Stimulated activated CD8-positive, alpha-beta memory T cell treated with anti-CD3 and anti-CD28 coated beads, Interleukin-4, amount 100 ng/mL, for 24 hours (primary cell): ENCODE results near the gene EYA3.

Experiments used
- DNase-seq: peaks from one replicate; pipeline ENCODE4 v3.0.0-alpha.2; 2020; ENCODE audit warnings: low read depth

The EYA3 gene

DNA sequence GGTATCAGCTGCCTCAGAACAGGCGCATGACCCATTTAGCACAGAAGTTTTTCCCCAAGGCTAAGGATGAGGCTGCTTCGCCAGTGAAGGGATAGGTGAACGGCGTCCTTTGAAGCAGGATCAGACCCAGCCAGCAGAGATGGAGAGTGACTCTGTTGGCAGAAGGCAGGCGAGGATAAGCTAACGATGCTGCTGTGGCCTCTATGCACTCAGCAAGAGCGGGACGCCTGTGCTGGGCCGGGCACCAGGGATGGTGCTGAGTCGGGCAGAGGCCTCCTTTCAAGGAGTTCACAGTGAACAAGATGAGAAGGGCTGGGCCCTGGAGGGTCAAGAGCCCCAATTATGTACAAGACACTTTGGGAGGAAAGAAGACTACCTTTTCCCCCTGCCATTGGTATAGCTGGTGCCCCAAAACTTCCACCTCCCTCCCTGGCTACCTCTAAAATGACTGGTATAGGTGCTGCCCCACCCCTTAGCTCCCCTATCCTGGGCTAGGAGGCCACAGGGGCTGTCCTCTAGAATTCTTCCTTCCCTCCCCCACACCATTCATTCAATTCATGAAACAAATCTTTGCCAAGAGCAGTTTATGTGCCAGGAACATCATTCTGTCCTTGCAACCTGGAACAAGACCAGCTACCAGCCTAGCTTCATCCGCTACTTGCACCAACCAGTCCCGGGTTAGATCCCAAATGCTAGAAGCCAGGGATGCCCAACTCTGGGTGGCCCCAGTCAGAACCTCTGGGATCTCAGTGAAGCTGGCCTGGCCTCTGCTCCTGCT, 121.1 kb downstream of the EYA3 start:
- DNase-seq, result no peak

DNA sequence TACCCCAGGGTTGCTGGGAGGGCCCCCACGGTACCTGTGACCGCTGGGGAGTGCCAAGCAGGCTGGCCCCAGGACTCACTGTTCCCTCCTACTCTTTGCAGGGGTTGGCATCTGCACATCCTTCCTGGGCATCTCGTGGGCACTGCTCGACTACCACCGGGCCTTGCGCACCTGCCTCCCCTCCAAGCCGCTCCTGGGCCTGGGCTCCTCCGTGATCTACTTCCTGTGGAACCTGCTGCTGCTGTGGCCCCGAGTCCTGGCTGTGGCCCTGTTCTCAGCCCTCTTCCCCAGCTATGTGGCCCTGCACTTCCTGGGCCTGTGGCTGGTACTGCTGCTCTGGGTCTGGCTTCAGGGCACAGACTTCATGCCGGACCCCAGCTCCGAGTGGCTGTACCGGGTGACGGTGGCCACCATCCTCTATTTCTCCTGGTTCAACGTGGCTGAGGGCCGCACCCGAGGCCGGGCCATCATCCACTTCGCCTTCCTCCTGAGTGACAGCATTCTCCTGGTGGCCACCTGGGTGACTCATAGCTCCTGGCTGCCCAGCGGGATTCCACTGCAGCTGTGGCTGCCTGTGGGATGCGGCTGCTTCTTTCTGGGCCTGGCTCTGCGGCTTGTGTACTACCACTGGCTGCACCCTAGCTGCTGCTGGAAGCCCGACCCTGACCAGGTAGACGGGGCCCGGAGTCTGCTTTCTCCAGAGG, 121.9 kb downstream of the EYA3 start:
- no peak for DNase-seq

GRCh38 chr1:27963393-27963792, 125.0 kb downstream of the EYA3 start:
- DNase-seq, result no peak

DNA sequence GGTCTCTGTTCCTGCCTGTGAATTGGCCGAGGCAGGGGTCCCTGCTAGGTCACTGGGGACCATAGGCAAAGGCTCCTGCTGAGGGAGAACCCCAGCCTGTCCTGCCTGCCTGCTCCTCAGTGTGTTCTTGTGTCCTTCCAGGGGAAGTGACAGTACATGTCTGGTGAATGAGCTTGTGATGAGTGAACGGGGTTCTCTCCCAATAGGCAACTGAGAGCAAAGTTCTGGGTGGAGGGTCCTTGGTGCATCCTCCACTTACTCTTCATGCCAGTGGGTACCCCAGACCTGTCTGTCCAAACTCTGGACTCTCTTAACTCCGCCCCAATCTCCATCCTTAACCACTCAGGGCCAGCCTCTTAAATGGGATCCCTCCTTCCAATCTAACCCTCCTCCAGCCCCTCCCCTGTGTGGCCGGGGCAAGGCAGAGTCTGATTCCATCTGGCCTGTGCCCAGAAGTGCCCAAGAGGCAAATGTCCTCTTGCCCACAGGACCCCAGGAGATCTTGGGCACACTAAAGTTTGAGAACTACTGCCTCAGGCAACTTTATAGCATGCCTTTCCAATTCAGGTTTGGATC, 126.7 kb downstream of the EYA3 start:
- no peak for DNase-seq

GRCh38 chr1:27960762-27961645, 127.4 kb downstream of the EYA3 start:
- DNase-seq, result no peak

GRCh38 chr1:27959792-27960603, 128.4 kb downstream of the EYA3 start, which contains the start of gene XKR8:
XKR8 (plus strand) TSS chr1:27959973; CDS start chr1:27960070, 97 bp downstream.
- DNase-seq, result peak; percentile 78

- no peak for DNase-seq
Observed at GRCh38 chr1:27958513-27958912, 129.9 kb downstream of the EYA3 start.

- DNase-seq, result no peak
Observed at GRCh38 chr1:27957655-27958054, 130.8 kb downstream of the EYA3 start.

DNA sequence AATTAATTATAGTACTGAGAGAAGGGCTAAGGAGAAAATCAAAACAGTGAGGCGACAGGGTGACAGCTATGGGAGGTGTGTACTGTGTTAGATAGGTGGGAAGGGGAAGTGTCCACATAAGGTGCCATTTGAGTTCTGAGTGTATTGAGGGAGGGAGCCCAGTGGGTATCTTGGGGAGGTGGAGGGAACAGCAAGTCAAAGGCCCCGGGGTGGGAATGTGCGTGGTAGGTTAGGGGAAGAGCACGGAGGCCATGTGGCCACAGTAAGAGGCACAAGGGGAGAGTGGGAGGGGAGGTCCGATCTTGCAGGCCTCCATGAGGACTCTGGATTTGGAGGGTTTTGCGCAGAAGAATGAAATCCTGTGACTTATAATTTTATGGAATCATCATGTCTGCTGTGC, 131.6 kb downstream of the EYA3 start:
- no peak for DNase-seq

- DNase-seq, result no peak
Observed at GRCh38 chr1:27955076-27955475, 133.3 kb downstream of the EYA3 start.

DNA sequence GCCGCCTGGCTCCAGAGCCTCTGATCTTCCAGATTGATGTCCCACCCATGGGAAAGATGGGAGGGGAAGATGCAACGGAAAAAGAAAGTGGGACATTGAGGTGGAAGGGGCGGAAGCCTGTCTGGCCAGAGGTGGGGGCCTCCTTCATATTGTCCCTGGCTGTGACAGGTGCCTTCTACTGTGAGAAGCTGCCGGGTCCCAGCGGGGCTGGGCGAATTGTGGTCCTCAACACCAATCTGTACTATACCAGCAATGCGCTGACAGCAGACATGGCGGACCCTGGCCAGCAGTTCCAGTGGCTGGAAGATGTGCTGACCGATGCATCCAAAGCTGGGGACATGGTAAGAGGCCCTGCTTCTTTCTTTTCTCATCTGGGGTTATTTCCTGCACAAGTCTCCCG, 134.2 kb downstream of the EYA3 start:
- DNase-seq, result no peak

- no peak for DNase-seq
Observed at GRCh38 chr1:27952147-27952546, 136.3 kb downstream of the EYA3 start.

DNA sequence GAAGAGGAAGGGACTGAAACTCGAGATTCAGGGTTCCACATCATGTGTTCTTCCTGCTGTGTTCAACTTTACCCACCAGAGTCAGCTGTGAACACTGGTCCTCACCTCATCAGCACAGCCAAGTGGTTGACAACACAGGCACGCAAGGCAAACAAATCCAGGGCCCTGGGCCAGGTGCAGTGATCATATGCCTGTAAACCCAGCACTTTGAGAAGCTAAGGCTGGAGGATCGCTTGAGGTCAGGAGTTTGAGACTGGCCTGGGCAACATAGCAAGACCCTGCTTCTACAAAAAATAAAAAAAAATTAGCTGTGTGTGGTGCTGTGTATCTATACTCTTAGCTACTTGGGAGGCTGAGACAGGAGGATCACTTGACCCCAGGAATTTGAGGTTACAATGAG, 137.0 kb downstream of the EYA3 start:
- no peak for DNase-seq

DNA sequence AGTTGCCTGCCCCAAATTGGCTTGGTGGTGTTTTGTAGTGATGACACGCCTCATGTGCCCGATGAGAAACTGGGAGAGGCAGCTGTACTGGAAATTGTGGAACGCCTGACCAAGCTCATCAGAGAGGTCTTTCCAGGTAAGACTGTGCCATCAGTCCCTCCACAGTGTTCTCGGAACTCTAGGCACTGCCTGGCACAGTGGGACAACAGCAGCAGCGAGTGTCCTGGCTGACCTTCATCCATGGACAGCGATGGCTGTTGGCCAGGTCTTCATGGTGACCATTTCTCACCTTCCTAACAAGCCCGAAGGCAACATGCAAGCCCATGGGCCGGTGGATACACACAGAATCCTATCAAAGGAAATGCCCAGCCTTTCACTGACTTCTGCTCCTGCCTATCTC, 139.4 kb downstream of the EYA3 start:
- DNase-seq, result no peak

GRCh38 chr1:27945020-27945419, 143.4 kb downstream of the EYA3 start:
- DNase-seq, result no peak

- DNase-seq, result no peak
Observed at GRCh38 chr1:27941671-27942540, 146.5 kb downstream of the EYA3 start.

DNA sequence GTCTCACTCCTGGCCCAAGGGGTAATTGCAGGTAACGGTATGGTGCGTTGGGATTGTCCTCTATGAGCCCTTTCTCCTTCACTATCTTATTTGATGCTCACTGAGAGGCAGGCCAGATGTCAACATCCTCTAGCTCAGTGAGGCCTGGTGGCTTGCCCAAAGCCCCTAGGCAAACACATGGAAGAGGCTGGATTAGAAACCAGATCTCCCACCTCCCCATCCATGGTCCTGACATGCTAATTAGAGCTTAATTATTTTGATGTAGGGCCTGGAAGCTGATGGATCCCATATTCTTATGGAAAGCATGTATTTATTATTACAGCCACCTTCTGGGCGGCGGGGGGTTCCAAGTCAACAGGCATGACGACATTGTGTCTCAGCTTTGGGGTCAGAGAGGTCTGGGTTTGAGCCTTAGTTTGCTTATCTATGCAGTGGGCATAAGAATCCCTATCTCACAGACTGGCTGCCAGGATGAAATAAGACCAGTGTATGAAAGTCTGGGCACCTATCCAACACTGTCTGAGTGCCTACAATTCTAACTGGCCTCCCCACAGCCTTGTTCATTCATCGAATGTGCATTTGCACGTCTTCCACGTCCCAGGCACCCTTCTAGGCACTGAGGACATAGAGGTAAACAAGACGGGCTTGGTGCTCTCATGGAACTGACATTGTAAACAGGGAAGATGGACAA, 147.4 kb downstream of the EYA3 start:
- DNase-seq, result no peak

GRCh38 chr1:27940297-27940696, 148.1 kb downstream of the EYA3 start:
- peak; percentile 42 for DNase-seq

- no peak for DNase-seq
Observed at GRCh38 chr1:27938488-27938887, 149.9 kb downstream of the EYA3 start.

GRCh38 chr1:27937524-27937836, 150.9 kb downstream of the EYA3 start:
- DNase-seq, result no peak
